BE2C (cell line): Measurements from ENCODE around the gene LSS.
A peak's percentile ranks its signal among the peaks of the same experiment; 100 is the strongest.

Experiments used
- DNase-seq: peaks from one replicate; pipeline ENCODE4 v3.0.0-alpha.2; 2020
- H3K27me3 ChIP-seq: fragments of 250-450 bp; sonication (Bioruptor Pico); 2 replicates; pipeline ENCODE4 v1.5.1; 2020; ENCODE audit warnings: mild to moderate bottlenecking
- H3K36me3 ChIP-seq: fragments of 250-450 bp; sonication (Bioruptor Pico); 2 replicates; pipeline ENCODE4 v1.5.1; 2020; ENCODE audit warnings: mild to moderate bottlenecking
- H3K4me1 ChIP-seq: fragments of 250-450 bp; sonication (Bioruptor Pico); 2 replicates; pipeline ENCODE4 v1.5.1; 2020
- H3K4me3 ChIP-seq: 2 replicates; pipeline ENCODE4 v1.5.1; 2011; ENCODE audit warnings: low read depth, low read length
- H3K9me3 ChIP-seq: fragments of 250-450 bp; sonication (Bioruptor Pico); 2 replicates; pipeline ENCODE4 v1.5.1; 2020
- CTCF ChIP-seq: IDR thresholded peaks from 2 replicates; pipeline ENCODE4 v1.5.1; 2012; ENCODE audit warnings: mild to moderate bottlenecking, low read depth, low read length

LSS gene

GRCh38 chr21:46189959-46190490 lies 38.5 kb downstream of the LSS start:
- H3K4me1 ChIP-seq = peaks cover 21% of the 10 kb centered on the region
- no peaks in the 10 kb centered on the region for H3K27me3 ChIP-seq
- no peak for TF ChIP-seq CTCF
- H3K9me3 ChIP-seq = no peaks in the 10 kb centered on the region
- DNase-seq = no peak
- peaks cover 17% of the 10 kb centered on the region for H3K36me3 ChIP-seq
- no peak overlapping the region for H3K4me3 ChIP-seq

GRCh38 chr21:46189213-46189958 lies 39.2 kb downstream of the LSS start:
- DNase-seq = no peak
- Histone ChIP-seq H3K36me3 (peaks cover 13% of the 10 kb centered on the region), H3K27me3 (no peaks in the 10 kb centered on the region), H3K9me3 (no peaks in the 10 kb centered on the region), H3K4me3 (no peak overlapping the region), H3K4me1 (peaks cover 21% of the 10 kb centered on the region)
- TF ChIP-seq CTCF = no peak

GRCh38 chr21:46188226-46189212 lies 40.1 kb downstream of the LSS start:
- H3K27me3 ChIP-seq = no peaks in the 10 kb centered on the region
- no peaks in the 10 kb centered on the region for H3K9me3 ChIP-seq
- no peak overlapping the region for H3K4me3 ChIP-seq
- peaks cover 21% of the 10 kb centered on the region for H3K4me1 ChIP-seq
- peaks cover 6% of the 10 kb centered on the region; the same call in 1 of the 2 replicates for H3K36me3 ChIP-seq
- DNase-seq = peak; percentile 75
- TF ChIP-seq CTCF = no peak

- DNase-seq = no peak
- Histone ChIP-seq H3K4me3 (no peak overlapping the region), H3K36me3 (peaks cover 6% of the 10 kb centered on the region; the same call in 1 of the 2 replicates), H3K9me3 (no peaks in the 10 kb centered on the region), H3K27me3 (no peaks in the 10 kb centered on the region), H3K4me1 (peaks cover 21% of the 10 kb centered on the region)
- no peak for TF ChIP-seq CTCF
Observed at GRCh38 chr21:46187814-46188213, 40.8 kb downstream of the LSS start.

- Histone ChIP-seq H3K4me1 (peaks cover 21% of the 10 kb centered on the region), H3K27me3 (no peaks in the 10 kb centered on the region), H3K9me3 (no peaks in the 10 kb centered on the region), H3K36me3 (peaks cover 6% of the 10 kb centered on the region; the same call in 1 of the 2 replicates), H3K4me3 (no peak overlapping the region)
- DNase-seq = no peak
- TF ChIP-seq CTCF = no peak
Observed at GRCh38 chr21:46187261-46187660, 41.3 kb downstream of the LSS start.
